ENCODE measurements around the gene SCYL1. TPM values are rescaled to one million over a fixed set of nuclear protein-coding genes. Genes with fewer than 3 reads are reported as not detected.

Gene SCYL1
- total RNA-seq, 1 experiment from 2014 or later: 53.6 TPM

- TF ChIP-seq, protein P1, sequence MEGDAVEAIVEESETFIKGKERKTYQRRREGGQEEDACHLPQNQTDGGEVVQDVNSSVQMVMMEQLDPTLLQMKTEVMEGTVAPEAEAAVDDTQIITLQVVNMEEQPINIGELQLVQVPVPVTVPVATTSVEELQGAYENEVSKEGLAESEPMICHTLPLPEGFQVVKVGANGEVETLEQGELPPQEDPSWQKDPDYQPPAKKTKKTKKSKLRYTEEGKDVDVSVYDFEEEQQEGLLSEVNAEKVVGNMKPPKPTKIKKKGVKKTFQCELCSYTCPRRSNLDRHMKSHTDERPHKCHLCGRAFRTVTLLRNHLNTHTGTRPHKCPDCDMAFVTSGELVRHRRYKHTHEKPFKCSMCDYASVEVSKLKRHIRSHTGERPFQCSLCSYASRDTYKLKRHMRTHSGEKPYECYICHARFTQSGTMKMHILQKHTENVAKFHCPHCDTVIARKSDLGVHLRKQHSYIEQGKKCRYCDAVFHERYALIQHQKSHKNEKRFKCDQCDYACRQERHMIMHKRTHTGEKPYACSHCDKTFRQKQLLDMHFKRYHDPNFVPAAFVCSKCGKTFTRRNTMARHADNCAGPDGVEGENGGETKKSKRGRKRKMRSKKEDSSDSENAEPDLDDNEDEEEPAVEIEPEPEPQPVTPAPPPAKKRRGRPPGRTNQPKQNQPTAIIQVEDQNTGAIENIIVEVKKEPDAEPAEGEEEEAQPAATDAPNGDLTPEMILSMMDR (IDR thresholded peaks at IDR 0.05; ENCODE audit: unreplicated experiment): no peak
These were observed 32.6 kb upstream of the SCYL1 start for GRCh38 chr11:65492387-65492636.

GRCh38 chr11:65492637-65493366, 32.1 kb upstream of the SCYL1 start:
- intact Hi-C loops (cut with micrococcal nuclease; ENCODE audit: unreplicated experiment): no loop called here
- TF ChIP-seq, protein P1 (IDR thresholded peaks at IDR 0.05; ENCODE audit: unreplicated experiment): no peak
- Mint-ChIP-seq H3K4me3 (ENCODE audit: low read depth, unreplicated experiment) (no peak overlapping the region), H3K27me3 (ENCODE audit: unreplicated experiment) (no peaks in the 10 kb centered on the region), H3K9me3 (ENCODE audit: low read depth, unreplicated experiment) (no peaks in the 10 kb centered on the region), H3K4me1 (ENCODE audit: low read depth, unreplicated experiment) (peaks cover 83% of the 10 kb centered on the region), H3K27ac (ENCODE audit: unreplicated experiment) (peak overlapping the region; percentile 87), H3K36me3 (ENCODE audit: insufficient read depth, unreplicated experiment) (peaks cover 50% of the 10 kb centered on the region)
- CTCF ChIA-PET: interaction anchor here (0.7 to 3.0 kb wide), 6 partner anchors 9 to 358 kb away, joined by 3 to 23 read pairs (median 5); no protein-coding TSS in a partner anchor
- BruUV-seq (replicated peaks): no TSS peak
- no peak for DNase-seq

More at GRCh38 chr11:65492387-65492636, 32.6 kb upstream of the SCYL1 start:
- peak overlapping the region; percentile 87 for H3K27ac Mint-ChIP-seq (ENCODE audit: unreplicated experiment)
- H3K4me1 Mint-ChIP-seq (ENCODE audit: low read depth, unreplicated experiment): peaks cover 86% of the 10 kb centered on the region
- no peak for DNase-seq
- H3K4me3 Mint-ChIP-seq (ENCODE audit: low read depth, unreplicated experiment): no peak overlapping the region
- H3K36me3 Mint-ChIP-seq (ENCODE audit: insufficient read depth, unreplicated experiment): peaks cover 55% of the 10 kb centered on the region
- no peaks in the 10 kb centered on the region for H3K9me3 Mint-ChIP-seq (ENCODE audit: low read depth, unreplicated experiment)
- CTCF ChIA-PET: interaction anchor here (0.7 to 3.0 kb wide), 8 partner anchors 9 to 358 kb away, joined by 3 to 23 read pairs (median 8); no protein-coding TSS in a partner anchor
- BruUV-seq (replicated peaks): TSS peak; percentile 63
- H3K27me3 Mint-ChIP-seq (ENCODE audit: unreplicated experiment): no peaks in the 10 kb centered on the region
- intact Hi-C loops (cut with micrococcal nuclease; ENCODE audit: unreplicated experiment): no loop called here

- no peak for DNase-seq
- Mint-ChIP-seq H3K4me3 (ENCODE audit: low read depth, unreplicated experiment) (no peak overlapping the region), H3K27ac (ENCODE audit: unreplicated experiment) (peak overlapping the region; percentile 87), H3K36me3 (ENCODE audit: insufficient read depth, unreplicated experiment) (peaks cover 44% of the 10 kb centered on the region), H3K9me3 (ENCODE audit: low read depth, unreplicated experiment) (no peaks in the 10 kb centered on the region), H3K27me3 (ENCODE audit: unreplicated experiment) (no peaks in the 10 kb centered on the region), H3K4me1 (ENCODE audit: low read depth, unreplicated experiment) (peaks cover 76% of the 10 kb centered on the region)
- CTCF ChIA-PET: interaction anchor here (1.0 to 3.0 kb wide), 2 partner anchors 14 to 16 kb away, joined by 6 to 23 read pairs; no protein-coding TSS in a partner anchor
- TF ChIP-seq, protein P1 (IDR thresholded peaks at IDR 0.05; ENCODE audit: unreplicated experiment): no peak
- intact Hi-C loops (cut with micrococcal nuclease; ENCODE audit: unreplicated experiment): no loop called here
- no TSS peak for BruUV-seq (replicated peaks)
These were observed 31.3 kb upstream of the SCYL1 start for GRCh38 chr11:65493367-65494176.

GRCh38 chr11:65496304-65497140, 28.4 kb upstream of the SCYL1 start:
- peaks cover 46% of the 10 kb centered on the region for H3K4me1 Mint-ChIP-seq (ENCODE audit: low read depth, unreplicated experiment)
- H3K9me3 Mint-ChIP-seq (ENCODE audit: low read depth, unreplicated experiment): no peaks in the 10 kb centered on the region
- TF ChIP-seq, protein P1 (IDR thresholded peaks at IDR 0.05; ENCODE audit: unreplicated experiment): no peak
- no peak overlapping the region for H3K4me3 Mint-ChIP-seq (ENCODE audit: low read depth, unreplicated experiment)
- no peak for DNase-seq
- no peaks in the 10 kb centered on the region for H3K27me3 Mint-ChIP-seq (ENCODE audit: unreplicated experiment)
- BruUV-seq (replicated peaks): TSS peak; percentile 67
- peaks cover 23% of the 10 kb centered on the region for H3K36me3 Mint-ChIP-seq (ENCODE audit: insufficient read depth, unreplicated experiment)
- no peak overlapping the region for H3K27ac Mint-ChIP-seq (ENCODE audit: unreplicated experiment)
- intact Hi-C loops (cut with micrococcal nuclease; ENCODE audit: unreplicated experiment): no loop called here
- CTCF ChIA-PET: interaction anchor here (0.5 to 3.6 kb wide), 7 partner anchors 9 to 28 kb away, joined by 3 to 41 read pairs (median 3); no protein-coding TSS in a partner anchor
